Coronary artery (tissue), 2 donors: ENCODE measurements around the gene DNMT3A.

Experiments used
- DNase-seq: peaks from one replicate; pipeline ENCODE4 v3.0.0-alpha.2; 2017; ENCODE audit warnings: low spot score
- H3K27ac ChIP-seq, 2 donors: fragments of 200-600 bp; sonication (generic); one replicate each; pipeline ENCODE4 v1.5.1; 2016 to 2019
- H3K4me3 ChIP-seq: fragments of 200-600 bp; sonication (generic); 2 replicates; pipeline ENCODE4 v1.5.1; 2016; ENCODE audit warnings: mild to moderate bottlenecking, moderate library complexity
- CTCF ChIP-seq: fragments of 200-600 bp; sonication (generic); IDR thresholded peaks from one replicate; pipeline ENCODE4 v1.5.1; 2019; ENCODE audit warnings: antibody characterized with exemption

Gene DNMT3A

GRCh38 chr2:25270061-25270460, 71.7 kb downstream of the DNMT3A start:
- DNase-seq, result no peak
- no peak overlapping the region for H3K27ac ChIP-seq
- no peak overlapping the region for H3K4me3 ChIP-seq
- TF ChIP-seq CTCF, result no peak

- no peak for DNase-seq
- H3K4me3 ChIP-seq, result no peak overlapping the region
- TF ChIP-seq CTCF, result no peak
- no peak overlapping the region for H3K27ac ChIP-seq
Observed at GRCh38 chr2:25269233-25269632, 72.5 kb downstream of the DNMT3A start.

GRCh38 chr2:25268139-25268538, 73.6 kb downstream of the DNMT3A start:
- no peak for TF ChIP-seq CTCF
- H3K4me3 ChIP-seq, result no peak overlapping the region
- H3K27ac ChIP-seq, result no peak overlapping the region
- no peak for DNase-seq

GRCh38 chr2:25266399-25266798, 75.3 kb downstream of the DNMT3A start:
- no peak for TF ChIP-seq CTCF
- no peak overlapping the region for H3K4me3 ChIP-seq
- DNase-seq, result no peak
- no peak overlapping the region for H3K27ac ChIP-seq

GRCh38 chr2:25265802-25266201, 75.9 kb downstream of the DNMT3A start:
- Histone ChIP-seq H3K27ac (no peak overlapping the region), H3K4me3 (no peak overlapping the region)
- no peak for TF ChIP-seq CTCF
- DNase-seq, result no peak

- no peak overlapping the region for H3K4me3 ChIP-seq
- H3K27ac ChIP-seq, result peak overlapping the region in 1 of 2 donors; percentile 48
- no peak for DNase-seq
- TF ChIP-seq CTCF, result no peak
Observed at GRCh38 chr2:25265001-25265400, 76.7 kb downstream of the DNMT3A start.

- no peak overlapping the region for H3K4me3 ChIP-seq
- H3K27ac ChIP-seq, result no peak overlapping the region
- DNase-seq, result no peak
- no peak for TF ChIP-seq CTCF
Observed at GRCh38 chr2:25262288-25262687, 79.4 kb downstream of the DNMT3A start.
